DOHH2 (cell line): Measurements from ENCODE around the gene INTS2.

ENCODE experiments used
- H3F3A ChIP-seq: fragments of 200-600 bp; sonication (generic), shearing (Covaris generic); 2 replicates; pipeline ENCODE4 v1.6.0; 2016; ENCODE audit warnings: antibody characterized with exemption, mild to moderate bottlenecking; ENCODE audit not compliant: control insufficient read depth, insufficient read depth
- H3K27ac ChIP-seq: fragments of 200-600 bp; sonication (generic); 2 replicates; pipeline ENCODE4 v1.5.1; 2014; ENCODE audit warnings: low read depth, mild to moderate bottlenecking, low read length, moderate library complexity
- H3K27me3 ChIP-seq: fragments of 200-600 bp; sonication (generic); 2 replicates; pipeline ENCODE4 v1.6.1; 2014; ENCODE audit warnings: mild to moderate bottlenecking, low read length, mixed read lengths; ENCODE audit not compliant: control insufficient read depth
- H3K36me3 ChIP-seq: fragments of 200-600 bp; sonication (generic); 2 replicates; pipeline ENCODE4 v1.6.1; 2014; ENCODE audit warnings: mild to moderate bottlenecking, low read length, moderate library complexity, mixed read lengths; ENCODE audit not compliant: control insufficient read depth
- H3K4me1 ChIP-seq: fragments of 200-600 bp; sonication (generic); 2 replicates; pipeline ENCODE4 v1.6.1; 2014; ENCODE audit warnings: mild to moderate bottlenecking, low read length, mixed read lengths; ENCODE audit not compliant: control insufficient read depth
- H3K4me2 ChIP-seq: fragments of 200-600 bp; sonication (generic); 2 replicates; pipeline ENCODE4 v1.6.0; 2014; ENCODE audit warnings: mild to moderate bottlenecking, low read length, moderate library complexity
- H3K4me3 ChIP-seq: fragments of 200-600 bp; sonication (generic); 2 replicates; pipeline ENCODE4 v1.5.1; 2014; ENCODE audit warnings: mild to moderate bottlenecking, low read length, mixed read lengths
- H3K79me2 ChIP-seq: fragments of 200-600 bp; sonication (generic); 2 replicates; pipeline ENCODE4 v1.6.1; 2014; ENCODE audit warnings: mild to moderate bottlenecking, low read length, mixed read lengths; ENCODE audit not compliant: control insufficient read depth
- H3K9me2 ChIP-seq: fragments of 200-600 bp; sonication (generic); replicated peaks from 2 replicates; pipeline ENCODE4 v1.6.1; 2014; ENCODE audit warnings: mild to moderate bottlenecking, low read length, mixed read lengths; ENCODE audit not compliant: control insufficient read depth
- H3K9me3 ChIP-seq: fragments of 200-600 bp; sonication (generic); 2 replicates; pipeline ENCODE4 v1.6.1; 2014; ENCODE audit warnings: antibody characterized with exemption, low read length, mixed read lengths; ENCODE audit not compliant: control insufficient read depth, insufficient read depth
- H4K20me1 ChIP-seq: fragments of 200-600 bp; sonication (generic); 2 replicates; pipeline ENCODE4 v1.6.0; 2014; ENCODE audit warnings: low read depth, mild to moderate bottlenecking, antibody characterized with exemption, low read length, moderate library complexity; ENCODE audit not compliant: control insufficient read depth, insufficient read depth
- EZH2phosphoT487 ChIP-seq: fragments of 200-600 bp; sonication (generic); IDR thresholded peaks from 2 replicates; pipeline ENCODE4 v1.6.1; 2017; ENCODE audit warnings: borderline replicate concordance, mild to moderate bottlenecking, antibody characterized with exemption, low read length, moderate library complexity, mixed read lengths
- TF ChIP-seq, protein P1 (sequence below): fragments of 200-600 bp; sonication (generic); IDR thresholded peaks from one replicate; pipeline ENCODE4 v1.5.1; 2014; ENCODE audit warnings: antibody characterized with exemption, mild to moderate bottlenecking, low read depth, low read length; ENCODE audit not compliant: poor library complexity, severe bottlenecking

The INTS2 gene

DNA sequence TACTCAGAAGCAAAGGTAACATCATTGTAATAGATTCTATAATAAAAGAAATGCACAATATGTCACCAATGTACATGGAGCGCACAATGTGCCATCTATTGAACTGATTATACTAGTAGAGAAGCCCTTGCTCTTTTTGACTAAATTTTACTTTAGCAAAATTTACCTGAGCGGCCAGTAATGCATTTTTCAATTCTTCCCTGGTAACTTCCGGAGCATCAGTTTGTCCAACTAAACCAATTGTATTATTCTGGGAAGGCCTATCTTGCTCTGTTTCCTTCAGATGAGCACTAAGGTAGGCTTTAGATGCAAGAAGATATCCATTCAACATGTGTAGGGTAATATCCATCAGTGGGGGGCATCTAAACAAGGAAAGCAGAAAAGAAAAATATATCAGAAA, 55.7 kb downstream of the INTS2 start:
- peaks cover 70% of the 10 kb centered on the region for H3K36me3 ChIP-seq

DNA sequence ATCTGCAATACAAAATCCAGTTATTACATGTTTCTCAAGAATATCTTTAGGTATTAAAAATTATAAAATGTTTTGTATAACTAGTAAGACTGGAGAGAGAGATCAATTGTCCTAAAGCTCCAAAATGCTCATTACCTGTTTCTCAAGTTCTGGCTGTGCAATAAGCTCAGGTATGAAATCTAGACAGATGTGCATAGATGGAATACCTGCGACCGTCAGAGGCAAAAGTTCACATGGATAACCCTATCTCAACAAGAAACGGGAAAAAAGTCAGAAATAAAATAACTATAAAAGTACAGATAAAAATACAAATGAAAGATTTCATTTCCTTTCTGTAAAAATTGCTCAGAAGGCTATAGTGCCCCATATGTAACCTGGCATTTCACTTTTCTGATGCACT, 58.6 kb downstream of the INTS2 start:
- no peak overlapping the region for H3K4me3 ChIP-seq
- H4K20me1 ChIP-seq, result no peaks in the 10 kb centered on the region
- H3K9me2 ChIP-seq, result no peaks in the 10 kb centered on the region
- H3K9me3 ChIP-seq, result no peaks in the 10 kb centered on the region
- TF ChIP-seq, protein P1, sequence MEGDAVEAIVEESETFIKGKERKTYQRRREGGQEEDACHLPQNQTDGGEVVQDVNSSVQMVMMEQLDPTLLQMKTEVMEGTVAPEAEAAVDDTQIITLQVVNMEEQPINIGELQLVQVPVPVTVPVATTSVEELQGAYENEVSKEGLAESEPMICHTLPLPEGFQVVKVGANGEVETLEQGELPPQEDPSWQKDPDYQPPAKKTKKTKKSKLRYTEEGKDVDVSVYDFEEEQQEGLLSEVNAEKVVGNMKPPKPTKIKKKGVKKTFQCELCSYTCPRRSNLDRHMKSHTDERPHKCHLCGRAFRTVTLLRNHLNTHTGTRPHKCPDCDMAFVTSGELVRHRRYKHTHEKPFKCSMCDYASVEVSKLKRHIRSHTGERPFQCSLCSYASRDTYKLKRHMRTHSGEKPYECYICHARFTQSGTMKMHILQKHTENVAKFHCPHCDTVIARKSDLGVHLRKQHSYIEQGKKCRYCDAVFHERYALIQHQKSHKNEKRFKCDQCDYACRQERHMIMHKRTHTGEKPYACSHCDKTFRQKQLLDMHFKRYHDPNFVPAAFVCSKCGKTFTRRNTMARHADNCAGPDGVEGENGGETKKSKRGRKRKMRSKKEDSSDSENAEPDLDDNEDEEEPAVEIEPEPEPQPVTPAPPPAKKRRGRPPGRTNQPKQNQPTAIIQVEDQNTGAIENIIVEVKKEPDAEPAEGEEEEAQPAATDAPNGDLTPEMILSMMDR, result no peak
- TF ChIP-seq EZH2phosphoT487, result no peak
- no peaks in the 10 kb centered on the region for H3K27me3 ChIP-seq
- peaks cover 59% of the 10 kb centered on the region for H3K36me3 ChIP-seq
- H3F3A ChIP-seq, result peaks cover 9% of the 10 kb centered on the region; the same call in 1 of the 2 replicates
- H3K79me2 ChIP-seq, result no peaks in the 10 kb centered on the region
- H3K4me1 ChIP-seq, result peaks cover 3% of the 10 kb centered on the region
- H3K4me2 ChIP-seq, result no peak overlapping the region
- H3K27ac ChIP-seq, result no peak overlapping the region

More for the DNA sequence above, 55.7 kb downstream of the INTS2 start:
- no peaks in the 10 kb centered on the region for H3K79me2 ChIP-seq
- H3K4me1 ChIP-seq, result peaks cover 12% of the 10 kb centered on the region
- H3K9me2 ChIP-seq, result no peaks in the 10 kb centered on the region
- H3K27ac ChIP-seq, result no peak overlapping the region
- no peaks in the 10 kb centered on the region for H3K9me3 ChIP-seq
- TF ChIP-seq, protein P1, result no peak
- TF ChIP-seq EZH2phosphoT487, result no peak
- H3F3A ChIP-seq, result no peaks in the 10 kb centered on the region; the same call in 1 of the 2 replicates
- no peak overlapping the region for H3K4me3 ChIP-seq
- no peak overlapping the region for H3K4me2 ChIP-seq
- H3K27me3 ChIP-seq, result no peaks in the 10 kb centered on the region
- H4K20me1 ChIP-seq, result no peaks in the 10 kb centered on the region

DNA sequence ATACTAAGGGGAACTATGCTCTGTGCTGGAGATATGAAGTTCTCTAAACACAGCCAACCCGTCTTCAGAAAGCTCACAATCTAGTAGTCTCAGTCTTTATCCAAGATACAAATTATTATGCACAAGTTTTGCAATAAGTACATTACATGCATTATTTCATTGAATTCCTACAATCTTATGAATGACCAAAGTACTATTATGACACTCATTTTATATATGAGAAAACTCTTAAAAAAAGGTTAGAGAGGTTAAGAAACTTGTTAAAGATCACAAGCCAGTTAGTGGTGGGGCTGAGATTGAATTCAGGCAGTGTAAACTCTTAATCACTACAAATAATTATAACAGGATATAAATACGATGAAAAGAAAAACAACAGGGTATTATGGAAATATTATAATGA, 59.7 kb downstream of the INTS2 start:
- Histone ChIP-seq H3K4me1 (peaks cover 8% of the 10 kb centered on the region), H3K27ac (no peak overlapping the region), H3K4me3 (no peak overlapping the region), H4K20me1 (no peaks in the 10 kb centered on the region), H3K9me3 (no peaks in the 10 kb centered on the region), H3K36me3 (peaks cover 56% of the 10 kb centered on the region), H3K27me3 (no peaks in the 10 kb centered on the region), H3K4me2 (no peak overlapping the region), H3K9me2 (no peaks in the 10 kb centered on the region), H3F3A (peaks cover 9% of the 10 kb centered on the region; the same call in 1 of the 2 replicates), H3K79me2 (peaks cover 2% of the 10 kb centered on the region)
- TF ChIP-seq, protein P1, result no peak
- no peak for TF ChIP-seq EZH2phosphoT487
